Lower lobe of right lung (tissue), 2 donors: ENCODE results near the gene LSAMP. TPM values are rescaled to one million over a fixed set of nuclear protein-coding genes. Genes with fewer than 3 reads are reported as not detected.
A peak's percentile ranks its signal among the peaks of the same experiment; 100 is the strongest.

Experiments
- ATAC-seq, 2 donors: fragments of 200-7000 bp; cut with Tn5 transposase; one replicate each; pipeline ENCODE4 v1.9.1; 2020 to 2022; ENCODE audit warnings: mild to moderate bottlenecking in 2 of 2, moderate library complexity in 2 of 2
- DNase-seq: peaks from one replicate; pipeline ENCODE4 v3.0.0-alpha.2; 2020
- H3K27ac ChIP-seq: fragments of 200-600 bp; one replicate; pipeline ENCODE4 v1.8.0; 2022
- H3K27me3 ChIP-seq: fragments of 200-600 bp; one replicate; pipeline ENCODE4 v1.8.0; 2022; ENCODE audit warnings: low read depth
- H3K36me3 ChIP-seq: fragments of 200-600 bp; one replicate; pipeline ENCODE4 v1.8.0; 2022; ENCODE audit warnings: mild to moderate bottlenecking
- H3K4me1 ChIP-seq: fragments of 200-600 bp; one replicate; pipeline ENCODE4 v1.8.0; 2022
- H3K4me3 ChIP-seq: fragments of 200-600 bp; one replicate; pipeline ENCODE4 v1.8.0; 2022; ENCODE audit warnings: mild to moderate bottlenecking
- H3K9me3 ChIP-seq: fragments of 200-600 bp; one replicate; pipeline ENCODE4 v1.8.0; 2022
- CTCF ChIP-seq: fragments of 200-600 bp; IDR thresholded peaks from one replicate; pipeline ENCODE4 v1.8.0; 2022; ENCODE audit warnings: antibody characterized with exemption, mild to moderate bottlenecking
- intact Hi-C: fragments of 100-400 bp; cut with DNase I; formaldehyde crosslinking; loops from one replicate; pipeline ENCODE4 v1.11.0; 2022
- total RNA-seq: library from RNA; stranded (reverse); fragmentation: NEBNext Ultra II Directional; extraction: Animal tissue kit (Norgen Biotek cat#: 25700); gene quantifications from one replicate; pipeline ENCODE4 v1.2.1, GENCODE V29; 2021
- donor health status: DM: no; HTN: yes; CAD: no; lungs with severe emphysema.

LSAMP gene
- total RNA-seq, 1 donor from 2014 or later: 20.1 TPM

GRCh38 chr3:115937054-115937453 lies 508.2 kb downstream of the LSAMP start:
- H3K27ac ChIP-seq: no peak overlapping the region
- H3K9me3 ChIP-seq: no peaks in the 10 kb centered on the region
- H3K27me3 ChIP-seq: no peaks in the 10 kb centered on the region
- intact Hi-C loops: no loop called here
- no peak for ATAC-seq
- no peaks in the 10 kb centered on the region for H3K4me1 ChIP-seq
- H3K36me3 ChIP-seq: no peaks in the 10 kb centered on the region
- TF ChIP-seq CTCF: peak; percentile 17
- DNase-seq: no peak
- no peak overlapping the region for H3K4me3 ChIP-seq

- intact Hi-C loops: no loop called here
- Histone ChIP-seq H3K4me3 (no peak overlapping the region), H3K9me3 (no peaks in the 10 kb centered on the region), H3K27me3 (no peaks in the 10 kb centered on the region), H3K4me1 (no peaks in the 10 kb centered on the region), H3K27ac (no peak overlapping the region), H3K36me3 (no peaks in the 10 kb centered on the region)
- no peak for TF ChIP-seq CTCF
- DNase-seq (no peak), ATAC-seq (no peak)
Measured at GRCh38 chr3:115932807-115933206, 512.5 kb downstream of the LSAMP start.

- H3K4me3 ChIP-seq: no peak overlapping the region
- no peaks in the 10 kb centered on the region for H3K9me3 ChIP-seq
- H3K4me1 ChIP-seq: no peaks in the 10 kb centered on the region
- H3K27me3 ChIP-seq: no peaks in the 10 kb centered on the region
- no peak for DNase-seq
- intact Hi-C loops: no loop called here
- no peak for ATAC-seq
- TF ChIP-seq CTCF: no peak
- no peak overlapping the region for H3K27ac ChIP-seq
- H3K36me3 ChIP-seq: no peaks in the 10 kb centered on the region
Measured at GRCh38 chr3:115931581-115931980, 513.7 kb downstream of the LSAMP start.

- ATAC-seq: no peak
Measured at GRCh38 chr3:115930922-115931321, 514.4 kb downstream of the LSAMP start.

GRCh38 chr3:115930168-115930567 lies 515.1 kb downstream of the LSAMP start:
- no peak for TF ChIP-seq CTCF
- intact Hi-C loops: no loop called here
- DNase-seq: no peak
- no peaks in the 10 kb centered on the region for H3K4me1 ChIP-seq
- no peak overlapping the region for H3K27ac ChIP-seq
- H3K9me3 ChIP-seq: no peaks in the 10 kb centered on the region
- no peaks in the 10 kb centered on the region for H3K27me3 ChIP-seq
- no peak overlapping the region for H3K4me3 ChIP-seq
- H3K36me3 ChIP-seq: no peaks in the 10 kb centered on the region
- no peak for ATAC-seq

More at GRCh38 chr3:115930922-115931321, 514.4 kb downstream of the LSAMP start:
- TF ChIP-seq CTCF: no peak
- Histone ChIP-seq H3K9me3 (no peaks in the 10 kb centered on the region), H3K36me3 (no peaks in the 10 kb centered on the region), H3K4me3 (no peak overlapping the region), H3K4me1 (no peaks in the 10 kb centered on the region), H3K27me3 (no peaks in the 10 kb centered on the region), H3K27ac (no peak overlapping the region)
- intact Hi-C loops: no loop called here
- DNase-seq: no peak

- TF ChIP-seq CTCF: no peak
- ATAC-seq: no peak
- intact Hi-C loops: no loop called here
Measured at GRCh38 chr3:115928376-115928775, 516.9 kb downstream of the LSAMP start.

More at GRCh38 chr3:115928376-115928775, 516.9 kb downstream of the LSAMP start:
- H3K4me3 ChIP-seq: no peak overlapping the region
- no peaks in the 10 kb centered on the region for H3K9me3 ChIP-seq
- no peaks in the 10 kb centered on the region for H3K27me3 ChIP-seq
- H3K27ac ChIP-seq: no peak overlapping the region
- no peak for DNase-seq
- H3K36me3 ChIP-seq: no peaks in the 10 kb centered on the region
- no peaks in the 10 kb centered on the region for H3K4me1 ChIP-seq
